Progenitor cell of endocrine pancreas (in vitro differentiated cells): ENCODE data around the gene FTO. TPM values are rescaled to one million over a fixed set of nuclear protein-coding genes. Genes with fewer than 3 reads are reported as not detected.

ENCODE experiments used
- DNase-seq: peaks from one replicate; pipeline ENCODE4 v3.0.0; 2021; ENCODE audit warnings: low spot score; ENCODE audit not compliant: unreplicated experiment
- H3K27ac Mint-ChIP-seq: 2 replicates; pipeline ENCODE4 v1.8.0; 2021; ENCODE audit warnings: mild to moderate bottlenecking, moderate library complexity, mixed read lengths
- H3K27me3 Mint-ChIP-seq: 2 replicates; pipeline ENCODE4 v1.8.0; 2021; ENCODE audit warnings: mixed read lengths
- H3K36me3 Mint-ChIP-seq: 2 replicates; pipeline ENCODE4 v1.8.0; 2022; ENCODE audit warnings: mixed read lengths; ENCODE audit not compliant: insufficient read depth
- H3K4me1 Mint-ChIP-seq: 2 replicates; pipeline ENCODE4 v1.8.0; 2021; ENCODE audit warnings: low read depth, mixed read lengths
- H3K4me3 Mint-ChIP-seq: 2 replicates; pipeline ENCODE4 v1.8.0; 2021; ENCODE audit warnings: low read depth, mild to moderate bottlenecking, moderate library complexity, mixed read lengths
- H3K9me3 Mint-ChIP-seq: 2 replicates; pipeline ENCODE4 v1.8.0; 2021; ENCODE audit warnings: low read depth, mixed read lengths
- total RNA-seq: library from RNA; stranded (reverse); gene quantifications from 2 replicates; pipeline ENCODE4 v1.2.1, GENCODE V29; 2021
- TF ChIP-seq, protein P1 (sequence below): fragments of 200-600 bp; sonication (generic); IDR thresholded peaks from one replicate; pipeline ENCODE4 v1.5.0; 2021; ENCODE audit warnings: antibody characterized with exemption, mild to moderate bottlenecking; ENCODE audit not compliant: unreplicated experiment

The FTO gene
- total RNA-seq, 1 donor from 2014 or later = 78.7 TPM

DNA sequence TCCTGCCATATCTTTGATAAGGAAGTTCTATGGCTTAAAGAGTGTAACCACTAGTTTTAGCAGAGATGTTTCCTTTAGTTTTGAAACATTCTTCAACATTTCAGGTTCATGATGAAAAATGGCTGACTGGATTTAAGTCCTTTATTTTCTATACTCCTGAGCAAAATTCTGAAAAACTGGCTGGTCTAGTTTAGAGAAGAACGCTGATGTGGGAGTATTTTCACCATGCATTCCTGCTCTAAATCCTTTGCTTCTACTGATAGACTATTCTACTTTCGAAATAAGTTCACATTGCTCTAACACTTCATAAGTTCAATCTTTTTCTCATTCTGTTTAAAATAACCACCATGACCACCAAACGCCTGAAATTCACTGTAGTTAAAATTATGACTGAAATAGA, 281.9 kb downstream of the FTO start:
- Mint-ChIP-seq H3K27me3 (no peaks in the 10 kb centered on the region), H3K36me3 (no peaks in the 10 kb centered on the region), H3K4me1 (peaks cover 12% of the 10 kb centered on the region), H3K27ac (no peak overlapping the region), H3K9me3 (no peaks in the 10 kb centered on the region), H3K4me3 (no peak overlapping the region)
- TF ChIP-seq, protein P1, sequence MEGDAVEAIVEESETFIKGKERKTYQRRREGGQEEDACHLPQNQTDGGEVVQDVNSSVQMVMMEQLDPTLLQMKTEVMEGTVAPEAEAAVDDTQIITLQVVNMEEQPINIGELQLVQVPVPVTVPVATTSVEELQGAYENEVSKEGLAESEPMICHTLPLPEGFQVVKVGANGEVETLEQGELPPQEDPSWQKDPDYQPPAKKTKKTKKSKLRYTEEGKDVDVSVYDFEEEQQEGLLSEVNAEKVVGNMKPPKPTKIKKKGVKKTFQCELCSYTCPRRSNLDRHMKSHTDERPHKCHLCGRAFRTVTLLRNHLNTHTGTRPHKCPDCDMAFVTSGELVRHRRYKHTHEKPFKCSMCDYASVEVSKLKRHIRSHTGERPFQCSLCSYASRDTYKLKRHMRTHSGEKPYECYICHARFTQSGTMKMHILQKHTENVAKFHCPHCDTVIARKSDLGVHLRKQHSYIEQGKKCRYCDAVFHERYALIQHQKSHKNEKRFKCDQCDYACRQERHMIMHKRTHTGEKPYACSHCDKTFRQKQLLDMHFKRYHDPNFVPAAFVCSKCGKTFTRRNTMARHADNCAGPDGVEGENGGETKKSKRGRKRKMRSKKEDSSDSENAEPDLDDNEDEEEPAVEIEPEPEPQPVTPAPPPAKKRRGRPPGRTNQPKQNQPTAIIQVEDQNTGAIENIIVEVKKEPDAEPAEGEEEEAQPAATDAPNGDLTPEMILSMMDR = no peak
- no peak for DNase-seq

DNA sequence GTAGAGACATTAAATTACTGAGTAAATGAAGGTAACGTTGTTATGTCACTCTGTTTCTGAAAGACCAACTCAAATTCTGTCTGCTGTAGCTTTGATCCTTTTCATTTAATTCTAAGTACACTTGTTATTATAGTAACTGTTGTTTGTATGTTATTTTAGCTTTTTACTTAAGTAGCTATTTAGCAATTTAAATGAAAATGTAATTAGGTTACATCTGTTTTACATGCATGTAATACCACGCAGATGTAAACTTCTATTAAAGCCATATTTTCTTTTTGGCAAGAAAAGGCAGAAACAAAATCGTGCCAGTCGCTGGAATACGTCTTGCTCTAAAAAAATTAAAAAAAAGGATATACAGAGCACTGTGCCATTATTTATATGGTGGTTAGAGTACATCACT, 282.8 kb downstream of the FTO start:
- no peaks in the 10 kb centered on the region for H3K9me3 Mint-ChIP-seq
- no peak for DNase-seq
- H3K27me3 Mint-ChIP-seq = no peaks in the 10 kb centered on the region
- TF ChIP-seq, protein P1 = no peak
- peaks cover 21% of the 10 kb centered on the region for H3K4me1 Mint-ChIP-seq
- no peaks in the 10 kb centered on the region for H3K36me3 Mint-ChIP-seq
- H3K4me3 Mint-ChIP-seq = no peak overlapping the region
- H3K27ac Mint-ChIP-seq = no peak overlapping the region

DNA sequence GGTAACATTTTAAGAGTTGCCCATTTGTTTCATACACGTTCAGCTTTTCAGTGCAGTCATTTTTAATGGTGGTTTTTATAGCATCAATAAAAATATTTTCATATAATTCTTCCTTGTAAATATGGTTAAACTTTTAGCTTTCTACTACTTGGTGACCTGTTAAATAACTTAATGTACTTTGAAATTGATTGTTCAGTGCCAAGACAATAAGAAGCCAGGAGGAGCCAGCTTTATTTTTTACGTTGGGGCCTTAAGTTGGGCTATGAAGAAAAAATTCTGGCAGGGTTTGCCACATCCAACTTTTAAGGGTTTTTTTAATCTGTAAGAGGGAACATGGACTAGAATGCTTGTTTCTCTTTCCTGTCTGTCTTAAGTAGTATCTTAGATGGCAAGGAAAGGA, 284.2 kb downstream of the FTO start:
- H3K4me3 Mint-ChIP-seq = no peak overlapping the region
- no peak for DNase-seq
- TF ChIP-seq, protein P1 = no peak
- no peaks in the 10 kb centered on the region for H3K36me3 Mint-ChIP-seq
- no peak overlapping the region for H3K27ac Mint-ChIP-seq
- H3K27me3 Mint-ChIP-seq = no peaks in the 10 kb centered on the region
- H3K4me1 Mint-ChIP-seq = peaks cover 32% of the 10 kb centered on the region
- H3K9me3 Mint-ChIP-seq = no peaks in the 10 kb centered on the region

DNA sequence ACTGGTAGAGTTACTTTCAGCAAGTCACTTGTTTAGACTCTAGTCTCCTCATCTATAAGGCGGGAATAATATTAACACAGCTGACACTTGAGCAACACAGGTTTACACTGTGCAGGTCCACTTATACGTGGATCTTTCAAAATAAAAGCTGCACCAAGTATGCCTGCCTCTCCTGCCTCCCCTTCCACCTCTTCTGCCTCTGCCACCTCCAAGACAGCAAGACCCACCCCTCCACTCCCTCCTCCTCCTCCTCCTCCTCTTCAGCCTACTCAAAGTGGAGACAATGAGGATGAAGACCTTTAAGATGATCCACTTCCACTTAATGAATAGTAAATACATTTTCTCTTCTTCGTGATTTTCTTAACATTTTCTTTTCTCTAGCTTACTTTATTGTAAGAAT, 285.6 kb downstream of the FTO start:
- H3K4me1 Mint-ChIP-seq = peaks cover 28% of the 10 kb centered on the region
- H3K9me3 Mint-ChIP-seq = no peaks in the 10 kb centered on the region
- H3K4me3 Mint-ChIP-seq = no peak overlapping the region
- DNase-seq = no peak
- TF ChIP-seq, protein P1 = no peak
- no peaks in the 10 kb centered on the region for H3K27me3 Mint-ChIP-seq
- no peaks in the 10 kb centered on the region for H3K36me3 Mint-ChIP-seq
- H3K27ac Mint-ChIP-seq = no peak overlapping the region

DNA sequence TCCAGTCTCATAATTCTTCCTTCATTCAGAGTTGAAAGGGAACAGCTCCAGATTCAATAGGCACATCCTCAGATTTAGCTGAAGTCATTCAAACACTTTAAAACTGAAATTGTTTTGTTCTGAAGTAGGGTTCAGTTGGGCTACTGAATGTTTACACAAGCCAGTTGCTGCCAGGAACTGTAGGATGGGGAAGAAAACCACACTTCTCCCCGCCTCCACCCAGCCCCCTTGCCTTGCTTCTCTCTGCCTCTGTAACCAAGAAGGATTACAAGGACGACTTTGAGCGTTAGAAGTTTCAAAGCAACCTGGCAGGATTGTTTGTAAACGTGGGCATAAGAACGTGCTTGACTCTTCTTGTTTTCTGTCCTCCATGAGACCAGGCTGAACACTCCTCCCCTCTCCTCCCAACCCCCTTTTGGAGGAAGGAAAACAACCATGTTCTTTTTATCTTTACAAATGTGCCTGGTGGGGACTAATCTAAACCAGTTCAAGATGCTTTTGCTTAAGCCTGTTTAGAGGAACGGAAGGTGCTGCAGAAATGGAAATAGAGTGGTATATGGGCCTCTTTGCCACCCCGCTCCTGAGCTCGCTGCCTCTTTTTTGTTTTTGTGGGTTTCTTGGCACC, 287.9 kb downstream of the FTO start:
- no peaks in the 10 kb centered on the region for H3K36me3 Mint-ChIP-seq
- peak overlapping the region; percentile 76 for H3K27ac Mint-ChIP-seq
- TF ChIP-seq, protein P1 = no peak
- H3K27me3 Mint-ChIP-seq = no peaks in the 10 kb centered on the region
- H3K4me3 Mint-ChIP-seq = no peak overlapping the region
- DNase-seq = no peak
- no peaks in the 10 kb centered on the region for H3K9me3 Mint-ChIP-seq
- peaks cover 21% of the 10 kb centered on the region for H3K4me1 Mint-ChIP-seq
